A549 treated with dexamethasone at 1 μM for 4 hours (cell line): Measurements from ENCODE around the gene VAX1. TPM values are rescaled to one million over a fixed set of nuclear protein-coding genes. Genes with fewer than 3 reads are reported as not detected.

ENCODE experiments used
- total RNA-seq: library from RNA; stranded (reverse); fragments of 200-300 nt; extraction: Qiagen RNA extraction; gene quantifications from 5 replicates; pipeline ENCODE4 v1.2.3, GENCODE V29; 2022

The VAX1 gene, protein sequence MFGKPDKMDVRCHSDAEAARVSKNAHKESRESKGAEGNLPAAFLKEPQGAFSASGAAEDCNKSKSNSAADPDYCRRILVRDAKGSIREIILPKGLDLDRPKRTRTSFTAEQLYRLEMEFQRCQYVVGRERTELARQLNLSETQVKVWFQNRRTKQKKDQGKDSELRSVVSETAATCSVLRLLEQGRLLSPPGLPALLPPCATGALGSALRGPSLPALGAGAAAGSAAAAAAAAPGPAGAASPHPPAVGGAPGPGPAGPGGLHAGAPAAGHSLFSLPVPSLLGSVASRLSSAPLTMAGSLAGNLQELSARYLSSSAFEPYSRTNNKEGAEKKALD
- 1.0 to 1.5 TPM (median 1.3 TPM) in 5 replicates for total RNA-seq

GRCh38 chr10:117137911-117138642, at the start of gene VAX1:
Gene VAX1 (minus strand): TSS chr10:117138270. CDS start chr10:117138056, 214 bp downstream.

Other genes with a start within 250 kb of the VAX1 start
- 22.5 to 32.4 TPM (median 26.4 TPM) in 5 replicates for gene SHTN1, start 133.1 kb downstream of the VAX1 start, total RNA-seq
- not detected in 5 replicates for gene KCNK18, start 59.2 kb upstream of the VAX1 start, total RNA-seq
- 0.02 to 0.04 TPM in 2 of 5 replicates, not detected in the others for gene SLC18A2, start 102.8 kb upstream of the VAX1 start, total RNA-seq
- 23.9 to 40.6 TPM (median 36.6 TPM) in 5 replicates for gene PDZD8, start 237.2 kb upstream of the VAX1 start, total RNA-seq